Esophagus muscularis mucosa (tissue), 3 donors: ENCODE measurements around the gene ZC3H7A.

ENCODE experiments used
- CTCF ChIP-seq, 3 experiments: fragments of 200-600 bp in 2 of 3; fragments of 450-650 bp in 1 of 3; sonication (generic) in 2 of 3; IDR thresholded peaks; one replicate each; pipeline ENCODE4 v1.5.1; 2017 to 2019; ENCODE audit warnings: antibody characterized with exemption in 3 of 3, mild to moderate bottlenecking in 2 of 3, moderate library complexity in 1 of 3
- EP300 ChIP-seq: sonication (generic); formaldehyde crosslinking; IDR thresholded peaks from one replicate; pipeline ENCODE4 v1.6.1; 2017; ENCODE audit warnings: antibody characterized with exemption

DNA sequence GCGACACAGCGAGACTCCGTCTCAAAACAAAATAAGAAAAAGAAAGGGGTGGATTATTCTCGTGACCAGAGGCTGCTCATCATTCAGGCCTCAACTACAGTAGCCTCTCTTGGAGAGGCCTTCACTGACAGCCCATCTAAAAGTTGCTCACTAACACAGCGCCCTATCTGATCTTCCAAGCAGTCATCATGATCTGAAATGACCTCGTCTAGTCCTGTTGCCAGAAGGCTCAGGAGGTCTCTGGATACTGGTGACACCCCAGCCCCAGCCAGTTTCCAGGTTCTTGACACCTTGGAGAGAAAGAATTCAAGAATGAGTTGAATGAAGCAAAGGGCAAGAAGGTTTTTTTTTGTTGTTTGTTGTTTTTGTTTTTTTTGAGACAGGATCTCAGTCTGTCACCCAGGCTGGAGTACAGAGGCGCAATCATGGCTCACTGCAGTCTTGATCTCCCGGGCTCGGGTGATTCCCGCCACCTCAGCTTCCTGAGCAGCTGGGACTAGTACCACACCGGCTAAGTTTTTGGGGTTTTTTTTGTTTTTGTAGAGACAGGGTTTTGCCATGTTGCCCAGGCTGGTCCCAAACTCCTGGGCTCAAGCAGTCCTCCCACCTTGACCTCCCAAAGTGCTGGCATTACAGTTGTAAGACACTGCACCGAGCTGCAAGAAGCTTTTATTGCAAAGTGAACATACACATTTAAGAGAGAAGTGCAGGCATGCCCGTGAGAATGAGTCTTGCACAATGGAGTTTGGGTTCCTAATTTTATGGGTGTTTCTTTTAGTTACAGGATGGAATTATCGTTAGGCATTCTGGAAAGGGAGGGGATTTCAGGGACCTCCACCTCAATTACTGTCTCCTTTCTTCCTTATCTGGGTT lies 2.7 kb upstream of the ZC3H7A start:
- no peak for TF ChIP-seq CTCF (IDR thresholded peaks at IDR 0.05)
- TF ChIP-seq EP300, result no peak
